Activated CD8-positive, alpha-beta memory T cell treated with anti-CD3 and anti-CD28 coated beads, Interleukin-2, amount 50 U/mL, for 1 hour (primary cell): Measurements from ENCODE around the gene KIRREL3.

Source experiments
- DNase-seq: peaks from one replicate; pipeline ENCODE4 v3.0.0-alpha.2; 2020; ENCODE audit errors: extremely low read depth

Gene KIRREL3

GRCh38 chr11:126830216-126830806 lies 170.3 kb downstream of the KIRREL3 start:
- DNase-seq, result no peak

GRCh38 chr11:126829716-126830115 lies 170.9 kb downstream of the KIRREL3 start:
- DNase-seq, result no peak

- no peak for DNase-seq
These were observed 176.4 kb downstream of the KIRREL3 start for GRCh38 chr11:126824035-126824607.

GRCh38 chr11:126823274-126823673 lies 177.3 kb downstream of the KIRREL3 start:
- no peak for DNase-seq

- no peak for DNase-seq
These were observed 178.7 kb downstream of the KIRREL3 start for GRCh38 chr11:126821827-126822226.

GRCh38 chr11:126819194-126819593 lies 181.4 kb downstream of the KIRREL3 start:
- DNase-seq, result no peak

GRCh38 chr11:126817523-126818450 lies 182.8 kb downstream of the KIRREL3 start:
- DNase-seq, result no peak

GRCh38 chr11:126817096-126817495 lies 183.5 kb downstream of the KIRREL3 start:
- no peak for DNase-seq

GRCh38 chr11:126816645-126817044 lies 183.9 kb downstream of the KIRREL3 start:
- DNase-seq, result no peak

- DNase-seq, result no peak
These were observed 185.5 kb downstream of the KIRREL3 start for GRCh38 chr11:126815111-126815510.

- DNase-seq, result no peak
These were observed 189.8 kb downstream of the KIRREL3 start for GRCh38 chr11:126810776-126811175.

- no peak for DNase-seq
These were observed 190.9 kb downstream of the KIRREL3 start for GRCh38 chr11:126809514-126810289.

GRCh38 chr11:126808836-126809235 lies 191.7 kb downstream of the KIRREL3 start:
- DNase-seq, result no peak

GRCh38 chr11:126808296-126808695 lies 192.3 kb downstream of the KIRREL3 start:
- DNase-seq, result no peak

GRCh38 chr11:126805870-126806269 lies 194.7 kb downstream of the KIRREL3 start:
- DNase-seq, result no peak

GRCh38 chr11:126804363-126804762 lies 196.2 kb downstream of the KIRREL3 start:
- no peak for DNase-seq

- no peak for DNase-seq
These were observed 200.6 kb downstream of the KIRREL3 start for GRCh38 chr11:126800009-126800408.

GRCh38 chr11:126797457-126798169 lies 203.0 kb downstream of the KIRREL3 start:
- no peak for DNase-seq

- no peak for DNase-seq
These were observed 207.0 kb downstream of the KIRREL3 start for GRCh38 chr11:126793596-126793995.

GRCh38 chr11:126791991-126792390 lies 208.6 kb downstream of the KIRREL3 start:
- DNase-seq, result no peak

- DNase-seq, result no peak
These were observed 209.1 kb downstream of the KIRREL3 start for GRCh38 chr11:126791446-126791845.
